SU-DHL-6 (cell line): ENCODE measurements around the gene FAM227A.

Experiments
- H2AFZ ChIP-seq: fragments of 200-600 bp; sonication (generic); 2 replicates; pipeline ENCODE4 v1.6.1; 2014; ENCODE audit warnings: low read depth, mild to moderate bottlenecking, moderate library complexity, mixed read lengths, antibody characterized with exemption, low read length; ENCODE audit not compliant: severe bottlenecking
- H3F3A ChIP-seq: fragments of 200-600 bp; shearing (Covaris generic); 2 replicates; pipeline ENCODE4 v1.6.0; 2016; ENCODE audit warnings: antibody characterized with exemption, mild to moderate bottlenecking; ENCODE audit not compliant: insufficient read depth
- H3K27ac ChIP-seq: fragments of 200-600 bp; sonication (generic); 2 replicates; pipeline ENCODE4 v1.5.1; 2016; ENCODE audit warnings: low read depth, mild to moderate bottlenecking, low read length, moderate library complexity, mixed read lengths
- H3K27me3 ChIP-seq: fragments of 200-600 bp; sonication (generic), shearing (Covaris generic); 2 replicates; pipeline ENCODE4 v1.6.0; 2014; ENCODE audit warnings: mild to moderate bottlenecking, low read length
- H3K36me3 ChIP-seq: fragments of 200-600 bp; sonication (generic); 2 replicates; pipeline ENCODE4 v1.6.1; 2014; ENCODE audit warnings: mild to moderate bottlenecking, low read length, mixed read lengths
- H3K4me2 ChIP-seq: fragments of 300-600, 200-600 bp; shearing (Covaris generic), sonication (generic); 2 replicates; pipeline ENCODE4 v1.6.0; 2014; ENCODE audit warnings: low read length, low read depth, mild to moderate bottlenecking; ENCODE audit not compliant: poor library complexity, severe bottlenecking
- H3K4me3 ChIP-seq: fragments of 200-600 bp; sonication (generic); 2 replicates; pipeline ENCODE4 v1.5.1; 2014; ENCODE audit warnings: antibody characterized with exemption, low read length, mild to moderate bottlenecking, mixed read lengths; ENCODE audit not compliant: insufficient read depth, poor library complexity, severe bottlenecking
- H3K79me2 ChIP-seq: fragments of 200-600 bp; sonication (generic); 2 replicates; pipeline ENCODE4 v1.6.1; 2014; ENCODE audit warnings: mild to moderate bottlenecking, low read length, moderate library complexity; ENCODE audit not compliant: insufficient read depth
- H3K9ac ChIP-seq: fragments of 200-600 bp; sonication (generic); 2 replicates; pipeline ENCODE4 v1.7.0; 2014; ENCODE audit warnings: mild to moderate bottlenecking, low read length
- H3K9me2 ChIP-seq: fragments of 200-600 bp; sonication (generic); replicated peaks from 2 replicates; pipeline ENCODE4 v1.6.1; 2014; ENCODE audit warnings: low read length; ENCODE audit not compliant: insufficient read depth
- H3K9me3 ChIP-seq: fragments of 200-600 bp; sonication (generic); 2 replicates; pipeline ENCODE4 v1.6.1; 2014; ENCODE audit warnings: low read length, mixed read lengths; ENCODE audit not compliant: insufficient read depth
- H4K20me1 ChIP-seq: fragments of 200-600 bp; sonication (generic); 2 replicates; pipeline ENCODE4 v1.6.1; 2014; ENCODE audit warnings: low read depth, mild to moderate bottlenecking, antibody characterized with exemption, low read length, moderate library complexity, mixed read lengths
- EZH2phosphoT487 ChIP-seq: fragments of 200-600 bp; sonication (generic), shearing (Covaris generic); conservative IDR thresholded peaks from 2 replicates; pipeline ENCODE4 v1.6.1; 2018; ENCODE audit warnings: mild to moderate bottlenecking, antibody characterized with exemption, low read length, moderate library complexity, mixed read lengths
- TF ChIP-seq, protein P1 (sequence below): fragments of 200-600 bp; sonication (generic); IDR thresholded peaks from one replicate; pipeline ENCODE4 v1.5.1; 2017; ENCODE audit warnings: antibody characterized with exemption, mild to moderate bottlenecking, low read length, moderate library complexity; ENCODE audit not compliant: insufficient read depth, poor library complexity, severe bottlenecking

The FAM227A gene

DNA sequence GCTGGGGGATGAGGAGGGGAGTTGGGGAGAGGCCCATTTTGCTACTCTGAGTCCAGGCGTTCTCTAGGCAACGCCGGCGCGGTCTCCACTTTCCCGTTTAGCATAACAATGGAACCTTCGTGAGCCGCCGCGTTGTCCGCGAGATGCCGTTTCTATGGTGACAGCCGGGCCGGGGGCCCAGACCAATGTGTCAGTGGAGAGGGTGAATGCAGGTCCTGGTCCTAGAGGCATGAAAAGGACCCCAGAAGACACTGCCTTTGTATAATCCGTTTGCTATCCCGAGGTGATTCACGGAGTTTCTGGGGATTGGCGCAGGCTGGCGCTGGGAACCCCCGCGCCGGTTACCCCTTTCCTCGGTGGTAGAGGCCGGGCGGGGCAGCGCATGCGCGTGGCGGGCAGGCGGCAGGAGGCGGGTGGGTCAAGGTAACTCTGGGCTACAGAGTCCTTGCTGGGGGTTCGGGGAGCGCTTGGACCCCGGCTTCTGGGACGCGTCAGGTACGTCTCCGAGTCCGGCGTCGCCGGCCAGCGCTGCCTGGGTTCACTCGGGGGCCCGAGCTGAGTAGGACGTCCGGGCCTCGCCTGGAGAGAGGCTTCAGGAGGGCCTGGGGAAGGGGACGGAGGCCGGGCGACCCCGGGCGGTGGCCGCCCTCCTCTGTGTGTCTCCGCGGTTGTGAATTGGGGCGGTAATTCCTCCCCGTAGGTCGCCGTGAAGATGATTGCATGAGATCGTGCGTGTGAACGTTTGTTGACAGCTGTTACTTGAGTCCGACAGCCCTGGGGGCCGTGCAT lies at the start of gene FAM227A, which contains the start of gene CBY1:
FAM227A (minus strand) TSS at position 137 of the 789 bp plus-strand sequence. CDS start 6,224 bp downstream, outside the sequence.
CBY1 (plus strand) TSS at position 383 of the 789 bp plus-strand sequence. CDS start 11,417 bp downstream, outside the sequence.
- Histone ChIP-seq H3K9me3 (no peaks in the 10 kb centered on the region), H4K20me1 (no peaks in the 10 kb centered on the region)

DNA sequence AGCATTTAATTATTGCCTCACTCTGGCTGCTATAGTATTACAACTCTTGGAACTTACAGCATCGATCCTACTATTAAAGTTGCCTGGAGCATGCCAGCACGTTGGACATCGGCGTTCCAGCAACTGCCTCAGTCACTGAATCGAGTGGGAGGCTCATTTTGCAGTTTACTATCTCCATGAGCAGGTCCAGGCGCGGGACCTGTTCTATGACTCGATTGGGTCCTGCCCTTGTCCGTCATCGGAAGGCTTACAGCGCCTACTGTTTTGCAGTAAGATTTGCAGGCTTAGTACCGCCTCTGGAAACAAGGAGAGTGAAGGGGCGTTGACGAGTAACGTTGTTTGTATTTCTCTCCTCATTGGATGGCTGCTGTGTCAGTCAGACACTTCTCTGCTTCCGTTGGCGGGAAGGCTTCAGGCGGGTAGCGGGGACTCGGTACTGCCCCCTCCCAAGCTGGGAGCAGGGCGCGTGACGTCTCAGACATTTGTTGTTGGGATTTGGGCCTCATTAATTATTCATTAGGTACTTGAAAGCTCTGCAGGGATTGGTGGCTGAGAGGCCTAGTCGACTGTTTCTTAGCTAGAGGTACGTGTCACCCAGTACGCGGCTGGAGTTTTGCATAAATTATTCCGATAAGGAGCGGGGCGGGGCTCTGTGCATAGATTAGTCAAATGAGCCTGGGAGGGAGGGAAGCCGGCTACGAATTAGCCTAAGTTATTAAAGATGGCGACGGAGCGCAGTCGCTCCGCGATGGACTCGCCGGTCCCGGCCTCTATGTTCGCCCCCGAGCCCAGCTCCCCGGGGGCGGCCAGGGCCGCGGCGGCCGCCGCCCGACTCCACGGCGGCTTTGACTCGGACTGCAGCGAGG lies 49.3 kb upstream of the FAM227A start, which contains the start of gene GTPBP1:
GTPBP1 (plus strand) TSS at position 710 of the 866 bp plus-strand sequence; CDS start at position 722, 12 bp downstream.
- peak within 1 kb of the TSS; percentile 56 for H3K27ac ChIP-seq
- no peak for TF ChIP-seq EZH2phosphoT487
- TF ChIP-seq, protein P1, sequence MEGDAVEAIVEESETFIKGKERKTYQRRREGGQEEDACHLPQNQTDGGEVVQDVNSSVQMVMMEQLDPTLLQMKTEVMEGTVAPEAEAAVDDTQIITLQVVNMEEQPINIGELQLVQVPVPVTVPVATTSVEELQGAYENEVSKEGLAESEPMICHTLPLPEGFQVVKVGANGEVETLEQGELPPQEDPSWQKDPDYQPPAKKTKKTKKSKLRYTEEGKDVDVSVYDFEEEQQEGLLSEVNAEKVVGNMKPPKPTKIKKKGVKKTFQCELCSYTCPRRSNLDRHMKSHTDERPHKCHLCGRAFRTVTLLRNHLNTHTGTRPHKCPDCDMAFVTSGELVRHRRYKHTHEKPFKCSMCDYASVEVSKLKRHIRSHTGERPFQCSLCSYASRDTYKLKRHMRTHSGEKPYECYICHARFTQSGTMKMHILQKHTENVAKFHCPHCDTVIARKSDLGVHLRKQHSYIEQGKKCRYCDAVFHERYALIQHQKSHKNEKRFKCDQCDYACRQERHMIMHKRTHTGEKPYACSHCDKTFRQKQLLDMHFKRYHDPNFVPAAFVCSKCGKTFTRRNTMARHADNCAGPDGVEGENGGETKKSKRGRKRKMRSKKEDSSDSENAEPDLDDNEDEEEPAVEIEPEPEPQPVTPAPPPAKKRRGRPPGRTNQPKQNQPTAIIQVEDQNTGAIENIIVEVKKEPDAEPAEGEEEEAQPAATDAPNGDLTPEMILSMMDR: no peak
- peaks cover 5% of the 10 kb centered on the region; the same call in 1 of the 2 replicates for H4K20me1 ChIP-seq
- H3K4me3 ChIP-seq: peak within 1 kb of the TSS; percentile 82
- H3K79me2 ChIP-seq: peaks cover 47% of the 10 kb centered on the region
- H3F3A ChIP-seq: 0 out of 2 replicates have a peak, but pooled peaks cover 4% of the 10 kb centered on the region
- no peaks in the 10 kb centered on the region for H3K9me3 ChIP-seq
- H3K4me2 ChIP-seq: peak within 1 kb of the TSS; percentile 80
- no peaks in the 10 kb centered on the region for H3K27me3 ChIP-seq
- H3K9ac ChIP-seq: peak within 1 kb of the TSS; percentile 83
- peak within 1 kb of the TSS; percentile 66 for H2AFZ ChIP-seq
- H3K36me3 ChIP-seq: no peaks in the 10 kb centered on the region
- no peaks in the 10 kb centered on the region for H3K9me2 ChIP-seq

More for the DNA sequence above, at the start of gene FAM227A, which contains the start of gene CBY1:
- TF ChIP-seq, protein P1: no peak
- TF ChIP-seq EZH2phosphoT487: no peak
- Histone ChIP-seq H3F3A (peaks cover 4% of the 10 kb centered on the region; the same call in 1 of the 2 replicates), H3K9me2 (no peaks in the 10 kb centered on the region), H3K4me3 (peak within 1 kb of the TSS; percentile 88), H3K79me2 (no peaks in the 10 kb centered on the region), H3K27ac (peak within 1 kb of the TSS; percentile 68), H3K27me3 (no peaks in the 10 kb centered on the region), H2AFZ (peak within 1 kb of the TSS; percentile 98), H3K36me3 (no peaks in the 10 kb centered on the region), H3K4me2 (peak within 1 kb of the TSS; percentile 92), H3K9ac (peak within 1 kb of the TSS; percentile 74)

DNA sequence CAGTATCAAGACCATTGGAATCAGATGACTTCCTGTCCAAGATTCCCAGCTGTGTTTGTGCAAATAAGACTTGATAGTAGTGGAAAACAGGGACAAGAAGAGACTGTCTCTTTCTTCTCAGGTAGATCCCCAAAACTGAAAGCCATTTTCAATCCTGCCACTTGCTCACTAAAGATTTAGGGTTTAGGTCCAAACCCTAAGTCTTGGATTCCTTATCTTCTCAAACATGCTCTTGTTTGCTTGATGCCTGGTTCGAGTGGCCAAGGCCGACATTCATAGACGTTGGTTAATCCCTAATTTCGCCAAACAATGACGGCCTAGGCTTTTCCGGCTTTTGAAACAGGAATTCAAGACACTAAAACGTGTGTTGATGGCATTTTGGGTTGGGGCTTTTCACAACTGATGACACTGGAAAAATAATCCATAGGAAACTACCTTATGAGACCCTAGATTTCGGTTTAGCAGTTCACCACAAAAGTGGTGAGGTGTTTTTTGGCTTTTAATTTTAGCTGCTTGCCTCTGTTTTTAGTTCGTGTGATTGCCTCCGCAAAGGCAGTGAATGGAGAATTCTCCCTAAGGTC lies 48.6 kb upstream of the FAM227A start:
- Histone ChIP-seq H2AFZ (peak overlapping the region; percentile 66), H4K20me1 (peaks cover 5% of the 10 kb centered on the region; the same call in 1 of the 2 replicates), H3F3A (0 out of 2 replicates have a peak, but pooled peaks cover 4% of the 10 kb centered on the region), H3K79me2 (peaks cover 47% of the 10 kb centered on the region), H3K36me3 (no peaks in the 10 kb centered on the region), H3K4me3 (peak overlapping the region; percentile 50), H3K27ac (peak overlapping the region; percentile 45), H3K9me2 (no peaks in the 10 kb centered on the region), H3K4me2 (peak overlapping the region; percentile 80), H3K27me3 (no peaks in the 10 kb centered on the region), H3K9ac (peak overlapping the region; percentile 60), H3K9me3 (no peaks in the 10 kb centered on the region)
- no peak for TF ChIP-seq EZH2phosphoT487
- TF ChIP-seq, protein P1: no peak
